Activated effector memory CD4-positive, alpha-beta T cell treated with Interleukin-2 at 50 U/mL for 16 hours (primary cell): Measurements from ENCODE around the gene ZFHX2.

Source experiments
- DNase-seq: peaks from one replicate; pipeline ENCODE4 v3.0.0-alpha.2; 2020

The ZFHX2 gene

GRCh38 chr14:23559010-23559925, 7.7 kb upstream of the ZFHX2 start:
- peak; percentile 37 for DNase-seq

DNA sequence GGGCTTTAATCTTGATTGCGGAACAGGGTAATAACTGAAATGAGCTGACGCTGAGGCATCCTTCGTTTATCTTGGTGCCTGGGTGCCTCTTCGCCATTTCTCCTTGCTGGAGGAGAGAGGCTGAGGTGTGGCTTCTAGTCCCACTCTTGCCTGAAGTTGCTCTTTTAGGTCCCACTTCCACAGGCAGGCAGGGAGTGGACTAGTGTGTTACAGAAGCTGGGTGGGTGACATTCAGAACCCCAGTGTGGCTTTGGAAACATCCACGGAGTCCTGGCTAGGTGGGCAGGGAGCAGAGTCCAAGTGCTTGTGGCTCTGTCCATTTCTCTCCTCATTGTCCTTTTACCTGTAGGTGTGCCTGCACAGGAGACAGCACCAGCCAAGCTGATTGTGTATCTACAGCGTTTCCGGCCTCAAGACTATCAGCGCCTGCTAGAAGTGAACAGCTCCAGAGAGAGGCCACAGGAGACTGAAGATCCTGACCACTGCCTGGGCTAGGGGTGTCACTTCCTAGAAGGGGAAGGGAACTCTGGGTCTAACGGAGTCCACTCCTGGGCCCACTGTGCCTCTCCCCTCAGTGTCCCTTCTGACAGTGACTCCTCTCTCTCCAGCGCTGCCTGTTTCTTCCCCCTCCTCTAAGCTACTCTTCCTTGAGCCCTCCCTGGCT, 6.9 kb upstream of the ZFHX2 start:
- no peak for DNase-seq

DNA sequence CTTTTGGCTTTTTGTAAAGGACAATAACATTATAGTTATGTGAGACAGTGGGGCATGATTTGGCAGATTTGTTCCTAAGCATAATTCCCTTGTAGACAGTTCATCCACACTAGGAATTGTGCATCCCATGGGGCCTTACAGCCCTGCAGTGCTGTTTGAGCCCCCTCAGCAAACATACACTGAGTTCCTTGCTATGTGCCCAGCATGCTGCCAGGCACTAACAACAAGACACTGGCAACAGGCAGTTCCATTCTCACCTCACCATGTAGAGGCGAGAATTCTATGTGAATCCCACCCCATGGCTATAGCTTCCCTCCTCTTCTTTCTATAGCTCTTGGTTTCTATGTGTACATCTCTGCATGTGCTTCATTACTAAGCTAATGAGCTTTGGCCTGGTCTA, 6.4 kb upstream of the ZFHX2 start:
- no peak for DNase-seq

DNA sequence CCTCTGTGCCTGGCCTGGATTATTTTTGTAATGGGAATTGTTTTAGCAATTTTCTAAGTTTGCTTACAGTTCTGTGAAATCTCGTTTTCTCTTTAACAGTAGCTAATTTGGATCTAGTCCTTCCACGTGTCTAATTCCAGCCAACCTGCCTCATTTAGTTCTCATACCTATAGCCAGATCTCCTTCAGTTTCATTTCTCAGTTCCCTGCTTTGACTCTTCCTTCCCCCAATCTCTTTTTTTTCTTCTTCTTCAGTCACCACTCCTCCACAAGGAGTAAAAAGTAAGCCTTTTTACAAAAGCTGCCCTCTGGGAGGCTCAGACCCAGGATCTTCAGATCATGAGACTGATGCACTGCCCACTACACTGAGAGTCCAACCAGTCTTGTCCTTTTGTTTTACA, 6.0 kb upstream of the ZFHX2 start:
- no peak for DNase-seq

DNA sequence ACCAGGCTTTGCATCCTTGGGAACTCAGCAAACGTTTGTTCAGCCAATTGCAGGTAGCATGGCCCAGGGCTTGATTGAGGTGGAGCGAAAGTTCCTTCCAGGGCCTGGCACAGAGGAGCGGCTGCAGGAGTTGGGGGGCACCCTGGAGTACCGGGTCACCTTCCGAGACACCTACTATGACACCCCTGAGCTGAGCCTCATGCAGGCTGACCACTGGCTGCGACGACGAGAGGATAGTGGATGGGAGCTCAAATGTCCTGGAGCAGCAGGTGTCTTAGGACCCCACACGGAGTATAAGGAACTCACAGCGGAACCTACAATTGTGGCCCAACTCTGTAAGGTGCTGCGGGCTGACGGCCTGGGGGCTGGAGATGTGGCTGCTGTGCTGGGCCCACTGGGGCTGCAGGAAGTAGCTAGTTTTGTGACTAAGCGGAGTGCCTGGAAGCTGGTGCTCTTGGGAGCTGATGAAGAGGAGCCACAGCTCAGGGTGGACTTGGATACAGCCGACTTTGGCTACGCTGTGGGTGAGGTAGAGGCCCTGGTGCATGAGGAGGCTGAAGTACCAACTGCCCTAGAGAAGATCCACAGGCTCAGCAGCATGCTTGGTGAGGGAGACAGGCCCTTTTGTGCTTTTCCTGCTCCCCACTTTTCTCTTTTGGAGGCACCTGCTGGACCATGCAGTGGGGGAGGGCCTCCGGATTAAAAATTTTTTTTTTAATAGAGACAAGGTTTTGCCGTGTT, 5.3 kb upstream of the ZFHX2 start:
- no peak for DNase-seq

DNA sequence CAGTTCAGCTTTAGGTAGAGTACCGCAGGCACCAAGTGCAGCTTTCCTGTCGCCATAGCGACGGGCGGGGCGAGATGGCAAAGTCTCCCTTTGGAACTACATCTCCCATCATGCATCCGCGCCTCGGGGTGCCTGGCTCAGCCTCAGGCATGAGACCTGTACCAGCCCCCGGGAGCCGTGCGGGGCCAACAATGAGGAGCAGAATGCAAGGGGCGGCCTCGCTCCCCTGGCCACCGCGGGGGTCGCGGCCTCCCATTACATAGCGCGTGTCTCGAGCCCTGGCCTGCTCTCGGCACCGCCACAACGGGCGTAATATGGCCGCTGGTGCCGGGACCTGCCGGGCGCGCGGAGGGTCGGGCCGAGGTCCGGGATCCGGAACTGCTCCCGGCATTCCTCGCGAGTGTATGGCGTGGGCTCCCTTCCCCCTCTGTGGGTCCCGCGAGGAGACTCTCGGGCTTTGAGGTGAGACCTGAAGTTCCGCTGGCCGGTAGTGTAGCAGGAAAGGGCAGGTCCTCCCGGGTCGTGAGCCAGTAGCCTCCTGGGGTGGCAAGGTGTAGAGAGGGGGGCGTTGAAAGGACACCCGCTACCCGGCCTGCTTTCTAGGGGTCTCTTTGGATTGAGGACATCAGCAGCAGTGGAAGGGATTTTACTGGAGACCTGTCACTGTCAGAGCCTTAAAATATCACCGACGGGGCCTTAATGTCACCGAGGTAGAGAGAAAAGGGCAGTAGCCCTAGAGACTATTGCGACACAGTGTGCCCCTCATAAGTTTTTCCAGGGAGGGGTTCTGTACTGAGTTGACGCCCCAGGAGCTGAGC, 4.5 kb upstream of the ZFHX2 start, which contains the start of gene THTPA:
THTPA (plus strand) TSS at position 390 of the 818 bp plus-strand sequence. CDS start 487 bp downstream, outside the sequence.
- peak; percentile 87 for DNase-seq

GRCh38 chr14:23555533-23555881, 3.9 kb upstream of the ZFHX2 start:
- no peak for DNase-seq

DNA sequence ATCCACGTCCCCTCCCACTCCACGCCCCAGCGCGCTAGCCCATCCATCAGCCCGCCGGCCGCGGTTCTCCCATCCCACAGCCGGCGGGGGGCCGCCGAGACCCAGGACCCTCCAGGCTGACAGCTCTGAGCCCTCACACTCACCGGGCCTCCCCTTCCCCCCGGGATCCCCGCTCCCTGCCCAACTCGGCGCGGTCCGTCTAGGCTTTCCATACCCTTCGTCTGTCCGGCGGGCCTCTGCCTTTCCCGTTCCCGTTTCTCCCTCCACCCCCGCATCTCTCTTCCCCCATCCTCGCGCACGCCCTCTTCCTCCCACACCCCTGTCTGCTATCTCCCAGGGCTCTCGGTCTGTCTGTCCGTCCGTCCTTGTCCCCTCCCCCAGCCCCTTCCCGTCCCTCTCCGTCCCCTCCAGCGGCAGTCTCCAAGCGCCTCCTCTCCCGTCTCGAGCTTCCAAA, 726 bp downstream of the ZFHX2 start:
- no peak for DNase-seq

GRCh38 chr14:23550131-23550811, 1.3 kb downstream of the ZFHX2 start:
- no peak for DNase-seq

GRCh38 chr14:23548351-23549318, 2.9 kb downstream of the ZFHX2 start:
- no peak for DNase-seq

DNA sequence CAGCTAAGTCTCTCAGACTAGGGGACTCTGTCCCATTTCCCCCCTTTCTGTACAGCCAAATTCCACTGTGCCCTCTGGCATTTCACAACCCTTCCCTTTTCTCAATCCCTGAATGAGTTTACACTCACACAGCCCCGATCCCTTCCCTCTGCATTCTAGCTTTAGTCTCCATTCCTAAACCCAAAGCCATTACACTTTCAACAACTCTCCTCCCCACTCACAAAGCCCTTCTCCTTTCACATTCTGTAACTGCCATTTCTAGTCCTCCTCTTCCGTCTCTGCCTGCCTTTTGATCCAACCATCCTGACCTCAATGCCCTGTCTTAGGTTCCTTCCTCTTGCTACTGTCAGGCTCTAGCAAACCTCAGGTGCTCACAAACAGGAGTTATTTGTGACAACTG, 3.6 kb downstream of the ZFHX2 start:
- DNase-seq = no peak

GRCh38 chr14:23546450-23547035, 5.0 kb downstream of the ZFHX2 start:
- DNase-seq = no peak

DNA sequence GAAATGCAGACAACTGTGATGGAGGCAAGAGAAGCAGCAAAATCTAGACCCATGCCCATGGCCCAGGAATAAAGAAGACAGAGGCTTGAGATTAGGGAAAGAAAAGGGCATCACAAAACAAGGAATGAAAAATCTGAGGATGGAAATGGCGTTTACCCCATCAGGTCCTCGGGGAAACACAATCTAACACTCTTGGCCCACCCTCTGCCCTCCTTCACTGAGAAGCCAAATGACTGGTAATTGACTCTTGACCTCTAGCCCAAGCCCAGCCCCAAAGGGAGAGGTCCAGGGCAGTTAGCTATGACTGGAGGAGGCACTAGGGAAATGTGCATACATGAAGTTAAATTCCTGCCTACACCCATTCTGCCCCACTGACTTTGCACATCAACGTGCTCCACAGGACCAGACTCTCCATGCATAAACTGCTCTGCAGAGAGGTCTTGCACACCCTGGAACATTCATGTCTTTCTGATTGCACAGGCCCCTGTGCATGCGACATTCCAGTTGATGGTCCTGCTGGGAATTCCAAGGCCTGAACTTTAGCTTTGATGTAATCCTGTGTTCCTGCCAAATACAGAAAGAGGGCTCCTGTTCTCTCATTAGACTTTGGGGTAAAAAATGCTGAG, 5.7 kb downstream of the ZFHX2 start:
- no peak for DNase-seq

GRCh38 chr14:23544511-23545447, 6.8 kb downstream of the ZFHX2 start:
- DNase-seq = no peak

GRCh38 chr14:23543403-23543802, 8.2 kb downstream of the ZFHX2 start:
- no peak for DNase-seq

GRCh38 chr14:23542261-23542660, 9.3 kb downstream of the ZFHX2 start:
- no peak for DNase-seq

DNA sequence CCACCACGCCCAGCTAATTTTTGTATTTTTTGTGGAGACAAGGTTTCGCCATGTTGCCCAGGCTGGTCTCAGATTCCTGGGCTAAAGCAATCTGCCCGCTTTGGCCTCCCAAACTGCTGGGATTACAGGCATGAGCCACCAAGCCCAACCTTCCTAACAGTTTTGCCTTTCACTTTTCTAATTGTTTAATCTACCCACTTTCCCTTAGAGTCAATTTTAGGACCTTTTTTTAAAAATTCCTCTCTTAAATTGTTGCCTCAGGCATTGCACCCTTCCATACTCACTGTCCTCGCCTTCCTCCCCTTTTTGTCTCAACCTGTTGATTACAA, 11.5 kb downstream of the ZFHX2 start:
- no peak for DNase-seq

DNA sequence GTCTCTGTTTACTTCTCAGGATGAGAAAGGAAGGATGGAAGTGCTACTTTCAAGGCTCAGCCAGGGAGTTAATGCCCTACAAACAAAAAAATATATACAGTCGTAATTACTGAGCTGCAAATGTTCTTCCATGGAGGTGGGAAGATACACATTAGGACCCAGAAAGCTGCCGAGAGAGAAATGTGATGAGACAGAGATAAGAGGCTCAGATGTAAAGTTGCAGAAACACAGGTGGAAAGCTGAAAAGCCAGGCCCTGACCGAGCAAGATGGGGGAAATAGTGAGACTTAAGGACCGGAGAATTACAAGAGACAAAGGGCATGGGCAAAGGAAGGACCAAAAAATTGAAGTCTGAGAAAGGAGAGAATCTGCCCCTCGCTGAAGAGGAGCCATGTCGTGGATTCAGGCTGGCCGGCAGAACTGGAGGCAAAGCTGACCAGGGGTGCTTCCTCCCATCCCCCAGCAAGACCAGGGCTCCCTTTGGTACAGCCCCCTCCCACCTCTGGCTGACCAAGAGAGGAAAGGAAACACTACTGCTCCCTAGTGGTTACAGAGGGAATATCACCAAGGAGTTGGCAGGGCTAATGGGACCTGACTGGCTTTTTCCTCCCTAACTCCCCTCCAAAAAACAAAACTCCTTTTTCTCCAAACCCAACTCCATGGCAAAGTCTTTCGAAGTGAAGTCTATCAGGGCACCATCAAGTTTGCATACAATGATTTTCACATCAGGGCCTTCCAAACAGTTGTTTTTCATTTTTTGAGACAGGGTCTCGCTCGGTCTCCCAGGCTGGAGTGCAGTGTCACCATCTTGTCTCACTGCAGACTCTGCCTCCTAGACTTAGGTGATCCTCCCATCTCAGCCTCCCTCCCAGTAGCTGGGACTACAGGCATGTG, 12.1 kb downstream of the ZFHX2 start:
- DNase-seq = no peak
